Measurements from ENCODE around the gene LRRC45.

DNA sequence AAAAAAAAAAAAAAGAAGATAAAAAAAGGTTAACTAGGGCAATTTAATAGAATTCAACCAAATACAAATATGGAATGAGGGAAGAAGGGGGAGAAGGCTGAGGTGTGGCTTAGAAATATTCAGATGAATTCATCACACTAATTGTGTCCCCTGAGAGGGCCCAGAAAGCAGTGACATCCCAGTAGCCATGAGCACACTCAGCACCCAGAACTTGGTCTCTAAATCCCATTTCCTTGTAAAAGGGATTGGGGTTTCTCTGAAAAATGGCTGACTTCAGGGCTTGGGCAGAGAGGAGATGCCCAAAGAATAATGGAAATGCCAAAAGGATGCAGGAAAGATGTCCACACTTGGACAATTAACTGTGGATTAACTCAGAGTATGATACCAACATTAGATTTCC, 49.7 kb upstream of the LRRC45 start:
- TF ChIP-seq CTCF (conservative IDR thresholded peaks at IDR 0.05 in 1 of 2, IDR thresholded peaks at IDR 0.05 in 1 of 2; ENCODE audit: low read depth in 1 of 2, low read length in 2 of 2) (no peak), EZH2 (IDR thresholded peaks at IDR 0.05; ENCODE audit: low read length, missing control alignments) (no peak)
